Kidney epithelial cell (primary cell): ENCODE data around the gene LIPC. TPM values are rescaled to one million over a fixed set of nuclear protein-coding genes. Genes with fewer than 3 reads are reported as not detected.

Source experiments
- DNase-seq: peaks from one replicate; pipeline ENCODE4 v3.0.0-alpha.2; 2010; ENCODE audit warnings: low read depth
- H3K27me3 ChIP-seq: 2 replicates; pipeline ENCODE4 v1.6.0; 2011; ENCODE audit warnings: low read length; ENCODE audit not compliant: control insufficient read depth, insufficient read depth
- H3K36me3 ChIP-seq: 2 replicates; pipeline ENCODE4 v1.5.1; 2011; ENCODE audit warnings: low read length; ENCODE audit not compliant: control insufficient read depth, insufficient read depth
- H3K4me3 ChIP-seq: 2 replicates; pipeline ENCODE4 v1.5.1; 2011; ENCODE audit warnings: low read depth, mild to moderate bottlenecking, control low read depth, low read length
- total RNA-seq: library from RNA; depleted of rRNA; stranded (reverse); fragments of >200 nt; gene quantifications from 2 replicates; pipeline ENCODE4 v1.2.3, GENCODE V29; 2015
- TF ChIP-seq, protein P1 (sequence below): IDR thresholded peaks from 2 replicates; pipeline ENCODE4 v1.5.1; 2011; ENCODE audit warnings: mild to moderate bottlenecking, moderate library complexity, low read length, control low read depth, inconsistent platforms; ENCODE audit not compliant: insufficient read depth, poor library complexity, severe bottlenecking

The LIPC gene
- total RNA-seq, 1 donor from 2014 or later: 1.3 TPM

- H3K4me3 ChIP-seq: no peak overlapping the region
- TF ChIP-seq, protein P1, sequence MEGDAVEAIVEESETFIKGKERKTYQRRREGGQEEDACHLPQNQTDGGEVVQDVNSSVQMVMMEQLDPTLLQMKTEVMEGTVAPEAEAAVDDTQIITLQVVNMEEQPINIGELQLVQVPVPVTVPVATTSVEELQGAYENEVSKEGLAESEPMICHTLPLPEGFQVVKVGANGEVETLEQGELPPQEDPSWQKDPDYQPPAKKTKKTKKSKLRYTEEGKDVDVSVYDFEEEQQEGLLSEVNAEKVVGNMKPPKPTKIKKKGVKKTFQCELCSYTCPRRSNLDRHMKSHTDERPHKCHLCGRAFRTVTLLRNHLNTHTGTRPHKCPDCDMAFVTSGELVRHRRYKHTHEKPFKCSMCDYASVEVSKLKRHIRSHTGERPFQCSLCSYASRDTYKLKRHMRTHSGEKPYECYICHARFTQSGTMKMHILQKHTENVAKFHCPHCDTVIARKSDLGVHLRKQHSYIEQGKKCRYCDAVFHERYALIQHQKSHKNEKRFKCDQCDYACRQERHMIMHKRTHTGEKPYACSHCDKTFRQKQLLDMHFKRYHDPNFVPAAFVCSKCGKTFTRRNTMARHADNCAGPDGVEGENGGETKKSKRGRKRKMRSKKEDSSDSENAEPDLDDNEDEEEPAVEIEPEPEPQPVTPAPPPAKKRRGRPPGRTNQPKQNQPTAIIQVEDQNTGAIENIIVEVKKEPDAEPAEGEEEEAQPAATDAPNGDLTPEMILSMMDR: no peak
- no peaks in the 10 kb centered on the region for H3K27me3 ChIP-seq
- no peaks in the 10 kb centered on the region for H3K36me3 ChIP-seq
- peak; percentile 98 for DNase-seq
Observed at GRCh38 chr15:58467121-58467721, 35.4 kb downstream of the LIPC start.

DNA sequence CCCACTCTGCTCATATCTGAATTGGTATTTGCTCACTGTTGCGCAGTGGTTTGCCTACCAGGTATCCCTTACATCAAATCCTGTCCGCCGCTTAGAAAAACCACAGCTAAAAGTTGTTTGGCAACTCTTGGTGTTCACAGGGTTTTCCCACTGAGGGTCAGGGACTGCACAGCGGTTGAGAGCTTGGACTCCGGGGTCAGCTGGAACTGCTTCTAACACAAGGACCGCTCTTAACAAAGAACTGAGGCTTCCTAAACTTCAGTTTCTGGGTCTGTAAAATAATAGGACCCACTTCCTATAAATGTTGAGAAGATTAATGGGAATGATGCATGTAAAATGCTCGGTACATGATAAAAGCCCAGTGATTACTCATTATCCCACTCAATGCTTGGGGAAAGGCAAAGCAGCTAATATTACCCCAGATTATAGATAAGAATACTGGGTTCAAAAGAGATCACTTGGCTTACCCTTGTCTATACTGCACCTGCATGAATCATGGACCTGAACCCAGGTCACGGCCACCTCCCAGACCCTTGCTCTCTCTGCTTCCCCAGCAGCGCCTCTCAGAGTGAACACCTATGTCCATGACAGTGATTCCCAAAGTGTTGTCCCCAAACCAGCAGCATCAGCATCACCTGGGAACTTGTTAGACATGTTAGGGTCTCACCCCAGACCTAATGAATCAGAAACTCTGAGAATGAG lies 36.1 kb downstream of the LIPC start:
- peak; percentile 79 for DNase-seq
- H3K4me3 ChIP-seq: no peak overlapping the region
- no peaks in the 10 kb centered on the region for H3K27me3 ChIP-seq
- TF ChIP-seq, protein P1: no peak
- no peaks in the 10 kb centered on the region for H3K36me3 ChIP-seq

DNA sequence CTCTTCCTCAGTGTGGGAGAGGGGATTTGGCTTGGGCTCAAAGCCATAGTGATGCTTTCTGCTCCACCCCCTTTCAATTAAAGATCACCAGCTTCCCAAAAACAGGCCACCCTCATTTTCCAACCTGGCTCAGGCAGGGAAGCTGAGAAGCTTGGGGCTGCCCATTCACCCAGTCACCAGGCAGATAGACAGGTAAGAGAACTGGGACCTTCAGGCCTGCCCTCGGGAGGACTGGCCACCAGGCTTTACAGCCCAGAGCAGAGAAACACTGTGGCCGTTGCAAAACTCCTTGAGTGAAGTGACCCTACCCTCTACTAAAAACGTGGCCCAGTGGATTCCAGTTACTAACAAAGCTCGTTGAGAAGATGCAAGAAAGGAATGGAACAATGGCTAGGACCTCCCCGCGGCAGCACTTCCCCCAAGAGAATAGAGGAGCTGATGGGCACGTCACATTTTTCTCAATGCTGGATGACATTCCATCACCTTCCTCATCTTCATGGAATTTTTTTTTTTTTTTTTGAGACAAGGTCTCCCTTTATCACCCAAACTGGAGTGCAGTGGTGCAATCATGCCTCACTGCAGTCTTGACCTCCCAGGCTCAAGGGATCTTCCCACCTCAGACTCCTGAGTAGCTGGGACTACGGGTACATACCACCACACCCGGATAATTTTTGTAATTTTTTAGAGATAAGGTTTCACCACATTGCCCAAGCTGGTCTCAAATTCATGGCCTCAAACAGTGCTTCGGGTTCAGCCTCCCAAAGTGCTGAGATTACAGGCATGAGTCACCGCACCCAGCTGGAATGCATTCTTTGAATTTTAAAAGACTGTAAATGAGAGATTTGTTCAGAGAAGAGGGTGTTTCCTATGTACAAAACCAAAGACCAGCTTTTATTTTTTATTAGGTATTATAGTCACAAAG lies 37.9 kb downstream of the LIPC start:
- H3K4me3 ChIP-seq: no peak overlapping the region
- peak; percentile 95 for DNase-seq
- TF ChIP-seq, protein P1: no peak
- H3K27me3 ChIP-seq: no peaks in the 10 kb centered on the region
- H3K36me3 ChIP-seq: peaks cover 1% of the 10 kb centered on the region

- peaks cover 1% of the 10 kb centered on the region for H3K36me3 ChIP-seq
- H3K4me3 ChIP-seq: no peak overlapping the region
- no peaks in the 10 kb centered on the region for H3K27me3 ChIP-seq
- no peak for DNase-seq
- TF ChIP-seq, protein P1: no peak
Observed at GRCh38 chr15:58471348-58471747, 39.6 kb downstream of the LIPC start.

GRCh38 chr15:58472221-58472620 lies 40.4 kb downstream of the LIPC start:
- Histone ChIP-seq H3K4me3 (no peak overlapping the region), H3K27me3 (no peaks in the 10 kb centered on the region), H3K36me3 (peaks cover 1% of the 10 kb centered on the region)
- no peak for DNase-seq
- TF ChIP-seq, protein P1: no peak
